Thyroid gland (tissue), 4 donors: ENCODE measurements around the gene CAVIN1.

Experiments used
- CTCF ChIP-seq, 6 experiments: fragments of 200-600 bp in 3 of 6; fragments of 450-650 bp in 3 of 6; sonication (generic) in 3 of 6; IDR thresholded peaks; one replicate each; pipeline ENCODE4 v1.5.1; 2016 to 2019; ENCODE audit warnings: antibody characterized with exemption in 6 of 6, mild to moderate bottlenecking in 2 of 6, inconsistent platforms in 1 of 6, moderate library complexity in 1 of 6
- POLR2A ChIP-seq, 2 donors: fragments of 450-650 bp; IDR thresholded peaks; one replicate each; pipeline ENCODE4 v1.6.1; 2017; ENCODE audit warnings: antibody characterized with exemption in 2 of 2, mild to moderate bottlenecking in 2 of 2, moderate library complexity in 1 of 2

- no peak for TF ChIP-seq CTCF (IDR thresholded peaks at IDR 0.05)
- no peak for TF ChIP-seq POLR2A (IDR thresholded peaks at IDR 0.05)
These were observed 23.9 kb downstream of the CAVIN1 start for GRCh38 chr17:42399121-42399520.
